Ishikawa (cell line): ENCODE data around the gene DCLK1.

Experiments used
- CEBPB ChIP-seq: IDR thresholded peaks from 2 replicates; pipeline ENCODE4 v1.6.1; 2012
- CREB1 ChIP-seq: IDR thresholded peaks from 2 replicates; pipeline ENCODE4 v1.6.1; 2012; ENCODE audit warnings: low read depth
- EGR1 ChIP-seq: IDR thresholded peaks from 2 replicates; pipeline ENCODE4 v1.6.1; 2012
- EP300 ChIP-seq: IDR thresholded peaks from 2 replicates; pipeline ENCODE4 v1.6.1; 2012; ENCODE audit warnings: borderline replicate concordance
- FOXM1 ChIP-seq: IDR thresholded peaks from 2 replicates; pipeline ENCODE4 v1.6.1; 2012; ENCODE audit warnings: low read depth, borderline replicate concordance
- MAX ChIP-seq: IDR thresholded peaks from 2 replicates; pipeline ENCODE4 v1.6.1; 2012
- NFIC ChIP-seq: IDR thresholded peaks from 2 replicates; pipeline ENCODE4 v1.6.1; 2012
- RAD21 ChIP-seq: IDR thresholded peaks from 2 replicates; pipeline ENCODE4 v1.6.1; 2012; ENCODE audit warnings: low read depth
- TAF1 ChIP-seq: IDR thresholded peaks from 2 replicates; pipeline ENCODE4 v1.6.1; 2012; ENCODE audit warnings: low read depth, mild to moderate bottlenecking
- TCF12 ChIP-seq: IDR thresholded peaks from 2 replicates; pipeline ENCODE4 v1.6.1; 2012; ENCODE audit warnings: low read depth
- TEAD4 ChIP-seq: IDR thresholded peaks from 2 replicates; pipeline ENCODE4 v1.6.1; 2012
- YY1 ChIP-seq: IDR thresholded peaks from 2 replicates; pipeline ENCODE4 v1.6.1; 2012; ENCODE audit warnings: low read depth
- ZBTB7A ChIP-seq: IDR thresholded peaks from 2 replicates; pipeline ENCODE4 v1.6.1; 2012; ENCODE audit warnings: low read depth
- TF ChIP-seq, protein P1 (sequence below): IDR thresholded peaks from 2 replicates; pipeline ENCODE4 v1.6.1; 2012
- TF ChIP-seq, protein P2 (sequence below): IDR thresholded peaks from 2 replicates; pipeline ENCODE4 v1.6.1; 2012; ENCODE audit warnings: low read depth, mild to moderate bottlenecking

DCLK1 gene

DNA sequence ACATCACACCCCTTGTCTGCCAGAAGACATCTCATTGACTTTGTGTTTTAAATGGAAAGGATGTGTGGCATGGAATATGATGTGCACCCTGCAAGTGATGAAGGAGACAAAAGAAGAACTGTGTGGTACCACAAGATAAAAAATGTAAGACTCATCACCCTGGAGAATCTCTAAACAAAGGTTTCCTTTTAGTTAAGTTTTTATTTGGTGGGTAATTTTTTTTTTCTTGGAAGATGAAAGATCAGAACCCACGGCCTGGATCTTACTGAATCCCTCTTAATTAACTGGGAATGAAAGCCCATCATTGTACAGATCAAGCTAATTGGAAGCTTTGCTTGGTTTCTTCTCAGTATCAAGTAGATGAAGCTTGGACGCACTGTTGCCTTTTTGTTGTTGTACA, 129.6 kb downstream of the DCLK1 start:
- TF ChIP-seq MAX (no peak), YY1 (no peak), TEAD4 (no peak), CREB1 (no peak), NFIC (no peak)
- TF ChIP-seq, protein P1, sequence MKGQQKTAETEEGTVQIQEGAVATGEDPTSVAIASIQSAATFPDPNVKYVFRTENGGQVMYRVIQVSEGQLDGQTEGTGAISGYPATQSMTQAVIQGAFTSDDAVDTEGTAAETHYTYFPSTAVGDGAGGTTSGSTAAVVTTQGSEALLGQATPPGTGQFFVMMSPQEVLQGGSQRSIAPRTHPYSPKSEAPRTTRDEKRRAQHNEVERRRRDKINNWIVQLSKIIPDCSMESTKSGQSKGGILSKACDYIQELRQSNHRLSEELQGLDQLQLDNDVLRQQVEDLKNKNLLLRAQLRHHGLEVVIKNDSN: no peak

GRCh38 chr13:36000028-36000427, 131.2 kb downstream of the DCLK1 start:
- no peak for TF ChIP-seq MAX
- TF ChIP-seq EP300: no peak
- TF ChIP-seq TCF12: no peak
- TF ChIP-seq YY1: no peak
- TF ChIP-seq NFIC: no peak
- TF ChIP-seq TEAD4: no peak
- TF ChIP-seq, protein P1: no peak
- TF ChIP-seq TAF1: no peak
- no peak for TF ChIP-seq FOXM1
- no peak for TF ChIP-seq RAD21
- TF ChIP-seq, protein P2, sequence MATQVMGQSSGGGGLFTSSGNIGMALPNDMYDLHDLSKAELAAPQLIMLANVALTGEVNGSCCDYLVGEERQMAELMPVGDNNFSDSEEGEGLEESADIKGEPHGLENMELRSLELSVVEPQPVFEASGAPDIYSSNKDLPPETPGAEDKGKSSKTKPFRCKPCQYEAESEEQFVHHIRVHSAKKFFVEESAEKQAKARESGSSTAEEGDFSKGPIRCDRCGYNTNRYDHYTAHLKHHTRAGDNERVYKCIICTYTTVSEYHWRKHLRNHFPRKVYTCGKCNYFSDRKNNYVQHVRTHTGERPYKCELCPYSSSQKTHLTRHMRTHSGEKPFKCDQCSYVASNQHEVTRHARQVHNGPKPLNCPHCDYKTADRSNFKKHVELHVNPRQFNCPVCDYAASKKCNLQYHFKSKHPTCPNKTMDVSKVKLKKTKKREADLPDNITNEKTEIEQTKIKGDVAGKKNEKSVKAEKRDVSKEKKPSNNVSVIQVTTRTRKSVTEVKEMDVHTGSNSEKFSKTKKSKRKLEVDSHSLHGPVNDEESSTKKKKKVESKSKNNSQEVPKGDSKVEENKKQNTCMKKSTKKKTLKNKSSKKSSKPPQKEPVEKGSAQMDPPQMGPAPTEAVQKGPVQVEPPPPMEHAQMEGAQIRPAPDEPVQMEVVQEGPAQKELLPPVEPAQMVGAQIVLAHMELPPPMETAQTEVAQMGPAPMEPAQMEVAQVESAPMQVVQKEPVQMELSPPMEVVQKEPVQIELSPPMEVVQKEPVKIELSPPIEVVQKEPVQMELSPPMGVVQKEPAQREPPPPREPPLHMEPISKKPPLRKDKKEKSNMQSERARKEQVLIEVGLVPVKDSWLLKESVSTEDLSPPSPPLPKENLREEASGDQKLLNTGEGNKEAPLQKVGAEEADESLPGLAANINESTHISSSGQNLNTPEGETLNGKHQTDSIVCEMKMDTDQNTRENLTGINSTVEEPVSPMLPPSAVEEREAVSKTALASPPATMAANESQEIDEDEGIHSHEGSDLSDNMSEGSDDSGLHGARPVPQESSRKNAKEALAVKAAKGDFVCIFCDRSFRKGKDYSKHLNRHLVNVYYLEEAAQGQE: no peak
- no peak for TF ChIP-seq CREB1
- TF ChIP-seq ZBTB7A: no peak
- no peak for TF ChIP-seq EGR1
- no peak for TF ChIP-seq CEBPB

DNA sequence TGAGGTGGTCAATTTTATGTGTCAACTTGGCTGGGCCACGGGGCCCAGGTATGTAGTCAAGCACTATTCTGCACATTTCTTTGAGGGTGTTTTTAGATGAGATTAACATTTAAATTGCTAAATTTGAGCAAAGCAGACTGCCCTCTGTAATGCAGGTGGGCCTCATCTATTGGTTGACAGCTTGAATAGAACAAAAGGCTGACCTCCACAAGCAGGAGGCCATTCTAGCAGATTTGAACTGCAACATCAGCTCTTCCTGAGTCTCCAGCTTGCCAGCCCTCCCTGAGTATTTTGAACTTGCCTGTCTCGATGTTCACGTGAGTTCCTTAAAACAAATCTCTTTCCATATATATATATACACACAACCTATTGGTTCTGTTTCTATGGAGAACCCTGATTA, 134.8 kb downstream of the DCLK1 start:
- no peak for TF ChIP-seq ZBTB7A
- TF ChIP-seq TEAD4: no peak
- no peak for TF ChIP-seq YY1
- TF ChIP-seq CEBPB: no peak

DNA sequence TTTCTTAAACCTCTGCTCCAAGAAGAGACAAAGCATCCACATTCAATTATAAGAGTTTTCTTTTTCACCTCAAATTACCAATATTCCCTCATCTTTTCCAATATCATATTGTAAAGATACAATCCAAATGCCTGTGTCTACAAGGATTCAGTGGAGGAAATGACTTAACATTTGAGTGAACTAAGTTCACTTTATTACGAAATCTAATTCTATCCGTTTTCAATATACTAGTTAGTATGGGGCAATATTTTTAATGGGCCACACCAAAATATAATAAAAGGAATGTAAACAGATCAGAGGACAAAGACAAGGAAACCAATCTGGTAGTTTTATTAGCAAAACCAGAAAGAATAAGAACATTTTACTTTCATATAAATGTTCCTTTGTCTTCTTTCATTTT, 136.0 kb downstream of the DCLK1 start:
- TF ChIP-seq MAX: no peak
- no peak for TF ChIP-seq FOXM1
- TF ChIP-seq ZBTB7A: no peak
- no peak for TF ChIP-seq TAF1
- TF ChIP-seq, protein P2: no peak
- TF ChIP-seq TCF12: no peak
- TF ChIP-seq, protein P1: no peak
- no peak for TF ChIP-seq EP300
- no peak for TF ChIP-seq NFIC
- no peak for TF ChIP-seq CEBPB
- no peak for TF ChIP-seq EGR1
- no peak for TF ChIP-seq RAD21
- TF ChIP-seq TEAD4: no peak
- TF ChIP-seq YY1: no peak
- TF ChIP-seq CREB1: no peak

DNA sequence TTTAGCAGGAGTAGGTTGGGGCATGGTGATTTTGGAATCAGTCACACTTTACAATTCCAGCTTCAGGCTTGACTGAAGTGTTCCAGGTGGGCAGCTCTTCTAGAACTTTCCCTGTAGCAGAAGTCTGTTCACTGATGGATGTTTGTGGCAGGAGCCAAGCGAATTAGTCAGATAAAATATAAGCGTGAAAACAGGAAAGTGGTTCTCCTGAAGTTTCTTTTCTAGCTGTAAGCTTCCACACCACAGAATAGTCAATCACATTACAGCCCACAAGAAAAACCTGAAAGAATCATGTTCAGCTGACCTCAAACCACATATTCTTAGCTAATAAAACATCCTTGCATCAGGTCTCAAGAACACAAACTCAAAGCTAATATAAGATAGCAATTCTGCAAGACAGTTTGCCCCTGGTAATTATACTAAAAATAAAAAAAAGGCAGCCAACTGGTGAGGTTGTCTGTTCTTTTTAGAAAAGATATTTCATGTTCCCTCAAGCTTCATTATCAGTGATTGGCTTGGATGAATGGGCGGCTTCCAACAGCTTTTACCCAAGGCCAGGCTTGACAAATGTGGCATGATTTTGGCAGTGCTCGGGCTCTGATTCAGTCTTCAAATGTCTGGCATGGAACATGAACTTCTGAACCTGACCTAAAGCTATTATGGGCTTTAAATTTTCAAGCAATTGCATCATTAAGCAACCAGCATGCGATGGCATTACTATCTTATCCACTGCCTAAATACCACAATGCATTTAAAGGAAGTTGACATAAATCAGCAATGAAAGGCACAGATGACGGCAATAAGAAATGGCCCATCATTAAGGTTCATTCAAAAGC, 136.8 kb downstream of the DCLK1 start:
- TF ChIP-seq NFIC: no peak
- TF ChIP-seq, protein P2: no peak
- no peak for TF ChIP-seq YY1
- no peak for TF ChIP-seq CREB1
- TF ChIP-seq FOXM1: no peak
- TF ChIP-seq EP300: no peak
- no peak for TF ChIP-seq ZBTB7A
- TF ChIP-seq EGR1: no peak
